Measurements from ENCODE around the gene CAPN1.
A peak's percentile ranks its signal among the peaks of the same experiment; 100 is the strongest.

CAPN1 gene

DNA sequence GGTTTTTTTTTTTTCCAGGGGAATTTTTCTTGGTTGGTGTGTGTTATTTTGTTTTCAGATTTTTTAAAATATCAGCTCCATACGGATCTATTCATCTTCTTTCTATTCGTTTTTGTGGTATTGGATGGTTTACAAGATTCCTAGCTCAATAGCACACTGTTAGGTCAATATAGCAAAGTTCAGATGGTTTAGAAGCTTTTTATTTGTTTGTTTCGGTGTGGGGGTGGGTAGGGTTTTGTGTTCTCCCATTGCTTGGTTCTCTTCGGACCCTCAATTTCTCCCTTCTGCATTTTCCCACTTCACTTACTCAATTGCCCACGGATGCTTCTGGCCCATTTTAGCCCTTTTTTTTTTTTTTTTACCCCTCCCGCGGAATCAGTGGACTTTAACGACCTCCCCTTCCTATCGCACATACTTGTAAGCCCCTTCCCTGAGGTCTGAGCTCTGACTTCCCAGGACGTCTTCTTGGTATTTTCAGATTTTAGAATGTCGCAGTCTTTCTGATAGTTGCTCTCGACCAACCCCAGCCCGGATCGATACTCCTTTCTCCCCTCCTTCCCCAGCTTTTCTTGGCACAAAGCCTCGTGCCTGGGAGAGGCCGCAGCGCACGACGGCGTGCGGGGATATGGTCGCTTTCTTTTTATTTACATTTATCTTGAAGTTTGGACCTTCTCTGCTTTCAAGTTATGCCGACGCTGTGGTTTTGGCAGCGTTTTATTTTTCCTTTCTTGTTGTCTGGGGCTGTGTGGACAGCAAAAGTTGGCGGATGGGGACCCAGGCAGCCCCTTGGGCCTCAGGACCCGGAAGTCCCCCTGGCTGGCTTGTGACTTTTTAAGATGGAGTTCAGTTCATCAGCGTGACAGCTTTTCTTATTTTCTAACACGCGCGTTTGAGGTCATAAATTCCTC is 16.1 kb upstream of the CAPN1 start:
- no peak for DNase-seq (ENCODE audit: low read depth)
- TF ChIP-seq MYC (IDR thresholded peaks at IDR 0.05; ENCODE audit: low read depth, low read length): no peak
- no peak for TF ChIP-seq POLR2A (IDR thresholded peaks at IDR 0.05; ENCODE audit: extremely low read depth, insufficient read length)
- TF ChIP-seq CTCF (IDR thresholded peaks at IDR 0.05; ENCODE audit: low read depth, low read length): no peak
- TF ChIP-seq, protein P1, sequence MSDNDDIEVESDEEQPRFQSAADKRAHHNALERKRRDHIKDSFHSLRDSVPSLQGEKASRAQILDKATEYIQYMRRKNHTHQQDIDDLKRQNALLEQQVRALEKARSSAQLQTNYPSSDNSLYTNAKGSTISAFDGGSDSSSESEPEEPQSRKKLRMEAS (IDR thresholded peaks at IDR 0.05; ENCODE audit: low read depth, low read length): no peak
- H3K4me3 ChIP-seq (ENCODE audit: low read depth, low read length): no peak overlapping the region

GRCh38 chr11:65166893-65167292 is 14.8 kb upstream of the CAPN1 start:
- H3K4me3 ChIP-seq (ENCODE audit: low read depth, low read length): no peak overlapping the region
- TF ChIP-seq CTCF (IDR thresholded peaks at IDR 0.05; ENCODE audit: low read depth, low read length) (no peak), MYC (IDR thresholded peaks at IDR 0.05; ENCODE audit: low read depth, low read length) (no peak), POLR2A (IDR thresholded peaks at IDR 0.05; ENCODE audit: extremely low read depth, insufficient read length) (no peak)
- TF ChIP-seq, protein P1 (IDR thresholded peaks at IDR 0.05; ENCODE audit: low read depth, low read length): no peak

GRCh38 chr11:65167656-65168055 is 14.1 kb upstream of the CAPN1 start:
- H3K4me3 ChIP-seq (ENCODE audit: low read depth, low read length): no peak overlapping the region
- DNase-seq (ENCODE audit: low read depth): no peak
- TF ChIP-seq POLR2A (IDR thresholded peaks at IDR 0.05; ENCODE audit: extremely low read depth, insufficient read length): no peak
- TF ChIP-seq MYC (IDR thresholded peaks at IDR 0.05; ENCODE audit: low read depth, low read length): no peak
- TF ChIP-seq, protein P1 (IDR thresholded peaks at IDR 0.05; ENCODE audit: low read depth, low read length): no peak
- TF ChIP-seq CTCF (IDR thresholded peaks at IDR 0.05; ENCODE audit: low read depth, low read length): no peak

More at GRCh38 chr11:65166893-65167292, 14.8 kb upstream of the CAPN1 start:
- DNase-seq (ENCODE audit: low read depth): no peak

DNA sequence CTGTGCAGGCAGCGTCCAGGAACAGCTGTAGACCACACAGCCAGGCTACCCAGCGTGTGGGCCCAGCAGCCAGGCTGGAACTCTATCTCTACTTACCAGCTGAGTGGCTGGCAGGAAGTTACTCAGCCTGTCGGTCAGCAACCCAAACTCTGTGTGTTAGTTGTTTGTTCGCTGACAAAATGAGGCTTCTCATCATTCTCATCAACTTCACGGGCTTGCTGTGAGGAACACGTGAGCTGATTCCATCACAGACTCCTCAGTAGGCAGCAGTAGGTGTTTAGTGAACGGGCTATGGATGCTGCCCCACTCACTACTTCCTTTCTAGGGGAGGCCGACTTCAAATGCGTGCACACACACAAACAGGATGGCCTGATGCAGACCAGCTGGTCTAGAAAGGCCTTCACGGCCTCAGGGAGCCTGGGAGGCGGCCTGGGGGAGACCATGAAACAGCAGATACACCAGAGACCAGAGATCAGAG is 12.5 kb upstream of the CAPN1 start:
- peak; percentile 68 for DNase-seq (ENCODE audit: low read depth)
- TF ChIP-seq POLR2A (IDR thresholded peaks at IDR 0.05; ENCODE audit: extremely low read depth, insufficient read length): no peak
- no peak for TF ChIP-seq MYC (IDR thresholded peaks at IDR 0.05; ENCODE audit: low read depth, low read length)
- TF ChIP-seq CTCF (IDR thresholded peaks at IDR 0.05; ENCODE audit: low read depth, low read length): no peak
- TF ChIP-seq, protein P1 (IDR thresholded peaks at IDR 0.05; ENCODE audit: low read depth, low read length): no peak
- H3K4me3 ChIP-seq (ENCODE audit: low read depth, low read length): no peak overlapping the region

DNA sequence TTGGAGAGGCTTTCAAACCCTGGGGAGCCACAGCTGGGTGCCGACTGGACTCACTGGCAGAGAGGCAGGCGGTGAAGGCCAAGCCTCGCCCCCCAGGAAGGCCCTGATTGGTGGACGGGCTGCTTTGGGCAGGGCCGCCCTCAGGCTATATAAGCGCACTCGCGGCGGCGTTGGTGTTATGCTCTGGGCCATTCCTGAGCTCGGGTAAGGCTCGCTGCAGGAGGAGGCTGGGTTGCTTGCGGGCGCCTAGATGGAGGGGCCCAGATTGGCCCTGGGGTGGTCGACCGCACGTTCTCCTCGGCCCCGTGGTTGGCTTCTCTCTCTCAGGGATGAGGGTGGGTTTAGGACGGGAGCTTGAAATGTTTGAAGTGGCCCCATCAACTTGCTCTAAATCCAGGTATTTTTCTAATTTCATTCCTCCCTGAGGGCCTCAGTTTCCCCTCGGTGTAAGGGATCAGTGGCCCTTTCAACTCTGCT is 11.6 kb upstream of the CAPN1 start, which contains the start of gene SPDYC:
SPDYC (plus strand) TSS at position 176 of the 477 bp plus-strand sequence. CDS start 1,125 bp downstream, outside the sequence.
- TF ChIP-seq CTCF (IDR thresholded peaks at IDR 0.05; ENCODE audit: low read depth, low read length) (no peak), MYC (IDR thresholded peaks at IDR 0.05; ENCODE audit: low read depth, low read length) (no peak), POLR2A (IDR thresholded peaks at IDR 0.05; ENCODE audit: extremely low read depth, insufficient read length) (no peak)
- TF ChIP-seq, protein P1 (IDR thresholded peaks at IDR 0.05; ENCODE audit: low read depth, low read length): no peak
- no peak within 1 kb of the TSS for H3K4me3 ChIP-seq (ENCODE audit: low read depth, low read length)
- DNase-seq (ENCODE audit: low read depth): peak; percentile 27
